Epithelial cell of proximal tubule (primary cell): ENCODE measurements around the gene SP5. TPM values are rescaled to one million over a fixed set of nuclear protein-coding genes. Genes with fewer than 3 reads are reported as not detected.

Experiments
- DNase-seq: peaks from one replicate; pipeline ENCODE4 v3.0.0-alpha.2; 2011; ENCODE audit warnings: low read depth
- H3K4me3 ChIP-seq: 2 replicates; pipeline ENCODE4 v1.5.1; 2011; ENCODE audit warnings: low read depth, mild to moderate bottlenecking, low read length
- CTCF ChIP-seq: conservative IDR thresholded peaks from 2 replicates; pipeline ENCODE4 v1.5.1; 2012; ENCODE audit warnings: low read depth, mild to moderate bottlenecking, low read length
- total RNA-seq: library from RNA; depleted of rRNA; stranded (reverse); fragments of >200 nt; gene quantifications from 2 replicates; pipeline ENCODE4 v1.2.3, GENCODE V29; 2015

The SP5 gene
- total RNA-seq, 1 donor from 2014 or later: not detected

GRCh38 chr2:170695521-170696410, 19.4 kb upstream of the SP5 start:
- DNase-seq: no peak
- no peak overlapping the region for H3K4me3 ChIP-seq
- TF ChIP-seq CTCF: no peak

GRCh38 chr2:170696948-170697347, 18.2 kb upstream of the SP5 start:
- no peak for TF ChIP-seq CTCF
- no peak for DNase-seq
- no peak overlapping the region for H3K4me3 ChIP-seq

- no peak overlapping the region for H3K4me3 ChIP-seq
- no peak for DNase-seq
- no peak for TF ChIP-seq CTCF
Observed at GRCh38 chr2:170701011-170701410, 14.1 kb upstream of the SP5 start.

GRCh38 chr2:170703776-170704476, 11.2 kb upstream of the SP5 start:
- no peak for DNase-seq
- no peak overlapping the region for H3K4me3 ChIP-seq
- TF ChIP-seq CTCF: no peak

GRCh38 chr2:170707821-170708795, 7.0 kb upstream of the SP5 start:
- DNase-seq: no peak
- TF ChIP-seq CTCF: no peak
- no peak overlapping the region for H3K4me3 ChIP-seq

- no peak for TF ChIP-seq CTCF
- H3K4me3 ChIP-seq: no peak overlapping the region
- no peak for DNase-seq
Observed at GRCh38 chr2:170710609-170710979, 4.5 kb upstream of the SP5 start.
